NCI-H69 (cell line): ENCODE results near the gene EPHA8.

Experiments used
- DNase-seq: peaks from one replicate; lab custom pipeline; 2025; lab: John Stamatoyannopoulos, UW

EPHA8 gene

DNA sequence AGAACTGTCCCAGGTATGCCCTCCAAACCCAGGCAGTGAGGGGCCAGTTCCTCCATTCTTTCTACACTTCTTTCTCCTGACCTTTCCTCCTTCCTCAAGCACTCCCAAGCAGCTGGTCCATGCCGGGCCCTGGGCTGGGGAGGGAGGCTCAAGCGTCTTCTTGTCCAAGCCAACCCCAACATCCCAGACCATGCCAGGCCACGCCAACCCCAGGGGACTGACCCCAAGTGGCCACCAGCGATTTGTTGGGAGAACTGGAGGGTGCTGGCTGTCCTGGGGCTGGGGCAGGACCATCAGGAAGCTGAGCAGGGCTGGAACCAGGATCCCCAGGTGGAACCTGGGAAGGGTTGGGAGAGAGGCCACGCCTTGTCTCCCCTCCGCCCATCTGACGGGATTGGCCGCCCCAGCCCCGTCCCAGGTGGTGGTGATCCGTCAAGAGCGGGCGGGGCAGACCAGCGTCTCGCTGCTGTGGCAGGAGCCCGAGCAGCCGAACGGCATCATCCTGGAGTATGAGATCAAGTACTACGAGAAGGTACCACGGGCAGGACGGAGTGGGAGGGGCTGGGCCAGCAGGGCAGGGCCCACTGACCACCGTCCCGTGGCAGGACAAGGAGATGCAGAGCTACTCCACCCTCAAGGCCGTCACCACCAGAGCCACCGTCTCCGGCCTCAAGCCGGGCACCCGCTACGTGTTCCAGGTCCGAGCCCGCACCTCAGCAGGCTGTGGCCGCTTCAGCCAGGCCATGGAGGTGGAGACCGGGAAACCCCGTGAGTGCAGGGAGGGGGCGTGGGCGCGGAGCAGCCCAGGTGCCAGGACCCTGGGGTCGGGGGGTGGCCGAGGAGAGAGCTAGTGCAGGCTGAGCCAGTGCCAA lies 29.9 kb downstream of the EPHA8 start:
- DNase-seq: no peak

GRCh38 chr1:22594396-22594795 lies 31.1 kb downstream of the EPHA8 start:
- DNase-seq: no peak

- no peak for DNase-seq
These were observed 31.8 kb downstream of the EPHA8 start for GRCh38 chr1:22595108-22595507.

DNA sequence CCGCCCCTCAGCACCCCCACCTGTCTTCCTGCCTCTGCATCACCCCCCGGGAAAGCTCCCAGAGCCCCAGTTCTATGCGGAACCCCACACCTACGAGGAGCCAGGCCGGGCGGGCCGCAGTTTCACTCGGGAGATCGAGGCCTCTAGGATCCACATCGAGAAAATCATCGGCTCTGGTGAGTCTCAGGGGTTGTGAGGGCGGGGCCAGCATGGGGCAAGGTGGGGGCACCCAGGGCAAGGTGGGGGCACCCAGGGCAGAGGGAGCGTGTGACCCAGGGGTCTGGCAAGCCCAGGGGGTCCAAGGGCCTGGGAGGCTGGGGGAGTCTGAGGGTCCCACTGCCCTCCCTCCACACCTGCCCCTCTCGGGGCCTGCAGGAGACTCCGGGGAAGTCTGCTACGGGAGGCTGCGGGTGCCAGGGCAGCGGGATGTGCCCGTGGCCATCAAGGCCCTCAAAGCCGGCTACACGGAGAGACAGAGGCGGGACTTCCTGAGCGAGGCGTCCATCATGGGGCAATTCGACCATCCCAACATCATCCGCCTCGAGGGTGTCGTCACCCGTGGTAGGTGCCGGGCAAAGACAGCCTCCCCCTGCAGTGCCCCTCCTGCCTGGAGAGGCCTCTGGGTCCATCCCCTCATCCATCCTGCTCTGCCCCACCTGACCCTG lies 34.1 kb downstream of the EPHA8 start:
- no peak for DNase-seq

DNA sequence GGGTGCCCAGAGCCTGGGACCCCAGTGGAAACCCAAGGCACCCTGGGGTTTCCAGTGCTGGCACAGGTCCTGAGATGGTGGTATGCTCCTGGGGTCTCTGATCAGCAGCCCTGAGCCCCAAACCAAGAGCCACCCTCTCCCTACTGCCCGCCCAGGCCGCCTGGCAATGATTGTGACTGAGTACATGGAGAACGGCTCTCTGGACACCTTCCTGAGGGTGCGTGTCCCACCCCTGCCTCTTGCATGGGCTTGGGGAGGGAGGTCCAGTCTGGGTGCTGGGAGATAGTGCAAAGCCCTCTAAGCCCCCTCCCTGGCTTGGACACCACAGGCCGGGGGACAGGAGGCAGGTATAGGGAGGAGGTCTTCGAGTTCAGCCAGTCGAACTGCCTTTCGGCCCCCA lies 34.7 kb downstream of the EPHA8 start:
- no peak for DNase-seq

DNA sequence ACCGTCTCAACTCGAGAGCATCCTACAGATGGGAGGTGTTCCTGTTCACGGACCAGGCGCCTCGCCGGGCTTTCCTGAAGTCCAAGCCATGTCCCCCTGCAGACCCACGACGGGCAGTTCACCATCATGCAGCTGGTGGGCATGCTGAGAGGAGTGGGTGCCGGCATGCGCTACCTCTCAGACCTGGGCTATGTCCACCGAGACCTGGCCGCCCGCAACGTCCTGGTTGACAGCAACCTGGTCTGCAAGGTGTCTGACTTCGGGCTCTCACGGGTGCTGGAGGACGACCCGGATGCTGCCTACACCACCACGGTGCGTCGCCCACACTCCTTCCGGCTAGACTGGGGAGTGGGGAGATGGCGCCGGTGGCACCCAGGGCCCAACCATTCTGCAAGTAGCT lies 35.4 kb downstream of the EPHA8 start:
- DNase-seq: no peak

- no peak for DNase-seq
These were observed 37.0 kb downstream of the EPHA8 start for GRCh38 chr1:22600071-22600816.

- no peak for DNase-seq
These were observed 37.7 kb downstream of the EPHA8 start for GRCh38 chr1:22600817-22601605.

GRCh38 chr1:22601610-22602009 lies 38.3 kb downstream of the EPHA8 start:
- DNase-seq: no peak

DNA sequence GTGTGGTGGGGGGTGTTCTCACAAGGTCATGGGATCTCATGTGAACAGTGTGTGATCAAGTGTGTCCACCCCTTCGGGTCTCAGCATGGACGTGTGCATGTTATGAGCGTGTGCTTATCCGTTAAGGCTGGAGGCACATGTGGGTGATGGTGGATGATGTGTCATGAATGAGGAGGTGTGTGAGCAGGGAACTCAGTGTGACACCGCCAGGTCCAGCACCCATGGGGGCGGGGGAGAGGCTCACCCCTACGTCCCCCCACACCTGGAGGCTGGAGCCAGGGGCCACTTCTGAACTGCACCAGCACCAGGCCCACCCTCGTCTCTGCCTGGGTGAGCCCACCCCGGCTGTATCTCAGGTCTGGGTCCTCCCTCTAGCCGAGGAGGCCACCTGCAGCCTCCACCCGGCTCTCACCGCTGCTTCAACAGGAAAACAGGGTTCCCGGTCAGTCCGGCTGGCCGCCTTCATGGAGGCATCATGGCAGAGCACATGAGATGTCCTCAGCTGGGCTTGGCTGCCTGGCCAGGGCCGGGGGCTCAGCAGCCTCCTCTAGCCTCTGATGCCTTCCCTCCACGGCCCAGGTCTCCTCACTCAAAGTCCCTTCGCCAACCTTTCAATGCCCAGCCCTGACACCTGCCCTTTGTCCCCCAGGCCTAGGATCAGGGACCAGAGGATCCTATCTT lies 38.9 kb downstream of the EPHA8 start:
- DNase-seq: no peak

GRCh38 chr1:22606161-22606560 lies 42.9 kb downstream of the EPHA8 start:
- no peak for DNase-seq

- DNase-seq: no peak
These were observed 43.9 kb downstream of the EPHA8 start for GRCh38 chr1:22607154-22607553.

DNA sequence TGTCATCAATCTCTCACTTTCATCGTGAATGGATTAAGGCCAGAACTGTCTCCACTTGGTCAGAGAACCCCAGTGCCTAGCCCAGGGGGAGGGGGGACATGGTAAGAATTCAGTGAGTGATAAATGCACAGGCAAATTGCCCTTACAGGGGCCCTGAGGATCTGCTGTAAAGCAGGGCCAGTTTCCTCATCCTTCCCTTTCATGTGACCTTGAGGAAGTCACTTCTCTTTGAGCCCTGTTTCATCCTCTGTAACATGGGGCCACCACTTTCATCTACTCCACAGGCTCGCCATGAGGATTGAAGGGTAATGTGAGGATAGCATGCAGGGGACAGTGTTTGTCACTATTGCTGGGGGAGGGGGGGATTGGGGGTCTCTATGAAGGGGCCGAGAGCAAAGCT lies 45.1 kb downstream of the EPHA8 start:
- no peak for DNase-seq

DNA sequence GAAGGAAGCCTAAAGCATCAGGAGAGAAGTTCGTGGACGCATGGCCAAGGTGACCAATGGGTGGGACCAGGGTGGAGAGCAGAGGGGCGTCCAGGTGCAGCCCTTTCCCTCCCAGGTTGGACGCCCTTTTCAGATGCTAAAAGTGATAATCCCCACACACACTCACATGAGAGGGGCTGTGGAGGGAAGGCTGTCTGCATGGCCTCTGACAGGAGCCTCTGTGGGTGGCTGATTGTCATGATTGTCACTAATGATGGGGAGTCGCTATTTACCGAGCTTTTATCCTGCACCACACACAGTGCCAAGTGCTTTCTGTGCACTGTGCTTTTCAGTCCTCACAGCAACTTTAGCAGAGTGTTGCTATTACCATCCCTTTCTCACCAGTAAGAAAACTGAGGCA lies 46.0 kb downstream of the EPHA8 start:
- DNase-seq: peak; percentile 87

- no peak for DNase-seq
These were observed 48.2 kb downstream of the EPHA8 start for GRCh38 chr1:22611530-22611947.

GRCh38 chr1:22612671-22613571 lies 49.6 kb downstream of the EPHA8 start:
- DNase-seq: peak; percentile 94

- DNase-seq: no peak
These were observed 50.3 kb downstream of the EPHA8 start for GRCh38 chr1:22613572-22613918.

- DNase-seq: peak; percentile 58
These were observed 50.7 kb downstream of the EPHA8 start for GRCh38 chr1:22613951-22614350.

- DNase-seq: no peak
These were observed 52.6 kb downstream of the EPHA8 start for GRCh38 chr1:22615886-22616285.

DNA sequence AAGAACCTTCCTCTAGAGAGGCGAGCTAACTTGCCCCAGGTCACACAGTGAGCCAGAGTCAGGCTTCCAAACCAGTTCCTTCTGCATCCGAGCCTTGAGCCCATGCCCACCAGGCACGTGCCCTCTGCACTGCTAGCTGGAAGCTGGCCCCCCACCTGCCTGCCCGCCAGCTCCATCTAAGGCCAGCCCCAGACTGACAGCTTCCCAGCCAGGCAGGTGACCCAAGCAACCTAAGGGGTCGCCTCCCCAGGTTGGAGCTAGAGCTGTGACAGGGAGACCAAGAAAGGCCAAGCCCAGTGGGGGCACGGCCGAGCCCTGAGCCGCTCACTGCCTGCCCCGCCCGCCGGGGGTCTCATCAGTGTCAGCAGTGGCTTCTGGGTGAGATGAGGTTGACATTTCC lies 53.3 kb downstream of the EPHA8 start:
- no peak for DNase-seq
